ENCODE results near the gene DLGAP3.

DLGAP3 gene

DNA sequence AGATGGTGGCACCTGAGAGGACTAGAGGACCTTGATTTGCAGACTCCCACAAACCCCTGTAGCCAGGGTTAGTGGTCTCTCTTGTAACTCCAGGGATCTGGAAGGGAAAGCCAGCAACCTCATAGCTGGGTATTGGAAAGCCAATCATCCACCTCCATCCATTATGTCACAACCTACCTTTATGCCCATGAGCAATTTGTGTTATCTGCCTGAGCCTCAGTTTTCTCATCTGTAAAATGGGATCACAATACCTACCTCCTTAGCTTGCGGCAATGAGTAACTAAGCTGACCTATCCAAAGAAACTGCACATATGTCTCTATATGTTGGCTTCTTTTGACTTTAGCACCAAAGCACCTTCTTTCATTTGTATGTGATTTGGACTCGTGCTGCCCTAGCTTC is 14.5 kb downstream of the DLGAP3 start:
- Histone ChIP-seq H3K27ac (ENCODE audit: low read length) (no peak overlapping the region), H3K4me1 (ENCODE audit: insufficient read depth, low read length) (no peaks in the 10 kb centered on the region), H3K27me3 (ENCODE audit: insufficient read depth, low read length) (no peaks in the 10 kb centered on the region; the same call in 1 of the 2 replicates), H3K9me3 (ENCODE audit: insufficient read depth, low read depth, low read length) (no peaks in the 10 kb centered on the region), H3K9ac (ENCODE audit: low read depth, low read length) (no peak overlapping the region), H3K36me3 (ENCODE audit: insufficient read depth, low read depth, low read length) (no peaks in the 10 kb centered on the region), H3K4me3 (ENCODE audit: low read length) (no peak overlapping the region)

DNA sequence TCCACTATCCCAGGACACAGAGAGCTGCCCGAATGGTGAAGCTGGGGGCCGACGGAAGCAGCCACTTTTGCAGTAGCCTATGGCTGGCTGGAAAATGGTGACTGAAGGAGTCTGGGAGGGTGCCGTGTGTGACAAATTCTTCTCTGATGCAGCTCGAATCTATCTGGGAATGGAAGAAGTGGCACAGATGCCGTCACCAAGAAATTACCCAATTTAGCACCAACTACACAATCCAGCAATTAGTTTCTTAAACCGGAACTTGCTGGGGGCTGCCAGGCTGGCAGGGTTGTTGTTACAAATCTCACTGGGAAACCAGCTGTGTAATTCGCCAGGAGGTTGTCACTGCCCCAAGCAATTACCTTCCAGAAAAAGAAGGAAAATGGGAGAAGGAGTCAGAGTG is 18.0 kb downstream of the DLGAP3 start:
- Histone ChIP-seq H3K27ac (ENCODE audit: low read length) (no peak overlapping the region), H3K4me3 (ENCODE audit: low read length) (no peak overlapping the region), H3K36me3 (ENCODE audit: insufficient read depth, low read depth, low read length) (no peaks in the 10 kb centered on the region), H3K4me1 (ENCODE audit: insufficient read depth, low read length) (no peaks in the 10 kb centered on the region), H3K9ac (ENCODE audit: low read depth, low read length) (no peak overlapping the region), H3K9me3 (ENCODE audit: insufficient read depth, low read depth, low read length) (no peaks in the 10 kb centered on the region), H3K27me3 (ENCODE audit: insufficient read depth, low read length) (no peaks in the 10 kb centered on the region; the same call in 1 of the 2 replicates)

DNA sequence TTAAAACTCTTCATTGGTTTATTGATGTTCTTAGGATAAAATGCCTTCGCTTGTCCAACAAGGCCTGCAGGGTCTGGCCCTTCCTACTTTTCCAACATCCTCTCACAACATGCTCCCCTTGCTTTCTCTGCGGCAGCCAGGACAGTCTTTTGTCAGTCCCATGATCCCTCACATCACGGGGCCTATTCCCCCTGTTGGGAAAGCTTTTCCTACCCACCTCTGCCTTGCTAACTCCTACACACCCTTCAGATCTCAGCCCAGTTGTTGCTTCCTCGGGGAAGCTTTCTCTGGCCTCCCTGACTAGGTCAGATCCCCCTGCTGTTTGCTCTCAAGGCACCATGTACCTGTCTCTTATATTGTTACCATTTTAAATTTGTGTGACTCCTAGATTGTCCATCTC is 19.0 kb downstream of the DLGAP3 start:
- Histone ChIP-seq H3K27ac (ENCODE audit: low read length) (no peak overlapping the region), H3K4me3 (ENCODE audit: low read length) (no peak overlapping the region), H3K9me3 (ENCODE audit: insufficient read depth, low read depth, low read length) (no peaks in the 10 kb centered on the region), H3K27me3 (ENCODE audit: insufficient read depth, low read length) (no peaks in the 10 kb centered on the region; the same call in 1 of the 2 replicates), H3K4me1 (ENCODE audit: insufficient read depth, low read length) (no peaks in the 10 kb centered on the region), H3K36me3 (ENCODE audit: insufficient read depth, low read depth, low read length) (no peaks in the 10 kb centered on the region), H3K9ac (ENCODE audit: low read depth, low read length) (no peak overlapping the region)

DNA sequence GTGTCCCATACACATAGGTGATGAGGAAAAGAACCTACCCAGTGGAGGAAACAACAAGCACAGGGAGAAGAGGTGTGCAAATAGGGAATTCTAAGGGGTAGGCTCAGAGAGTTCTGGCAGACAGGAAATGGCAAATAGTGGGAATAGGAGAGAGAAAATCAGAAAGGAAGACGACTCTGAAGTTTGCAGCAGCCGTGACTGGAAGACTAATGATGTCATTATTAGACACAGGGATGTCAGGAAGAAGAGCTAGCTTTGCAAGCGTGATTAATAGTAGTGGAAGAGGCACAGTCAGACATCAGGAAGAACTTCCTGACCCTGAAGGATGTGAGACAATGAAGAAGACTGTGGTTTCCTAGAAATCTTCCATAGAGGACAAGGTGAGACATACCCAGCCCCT is 21.1 kb downstream of the DLGAP3 start:
- Histone ChIP-seq H3K4me1 (ENCODE audit: insufficient read depth, low read length) (no peaks in the 10 kb centered on the region), H3K27ac (ENCODE audit: low read length) (no peak overlapping the region), H3K9me3 (ENCODE audit: insufficient read depth, low read depth, low read length) (no peaks in the 10 kb centered on the region), H3K36me3 (ENCODE audit: insufficient read depth, low read depth, low read length) (no peaks in the 10 kb centered on the region), H3K4me3 (ENCODE audit: low read length) (no peak overlapping the region), H3K27me3 (ENCODE audit: insufficient read depth, low read length) (no peaks in the 10 kb centered on the region; the same call in 1 of the 2 replicates), H3K9ac (ENCODE audit: low read depth, low read length) (no peak overlapping the region)

DNA sequence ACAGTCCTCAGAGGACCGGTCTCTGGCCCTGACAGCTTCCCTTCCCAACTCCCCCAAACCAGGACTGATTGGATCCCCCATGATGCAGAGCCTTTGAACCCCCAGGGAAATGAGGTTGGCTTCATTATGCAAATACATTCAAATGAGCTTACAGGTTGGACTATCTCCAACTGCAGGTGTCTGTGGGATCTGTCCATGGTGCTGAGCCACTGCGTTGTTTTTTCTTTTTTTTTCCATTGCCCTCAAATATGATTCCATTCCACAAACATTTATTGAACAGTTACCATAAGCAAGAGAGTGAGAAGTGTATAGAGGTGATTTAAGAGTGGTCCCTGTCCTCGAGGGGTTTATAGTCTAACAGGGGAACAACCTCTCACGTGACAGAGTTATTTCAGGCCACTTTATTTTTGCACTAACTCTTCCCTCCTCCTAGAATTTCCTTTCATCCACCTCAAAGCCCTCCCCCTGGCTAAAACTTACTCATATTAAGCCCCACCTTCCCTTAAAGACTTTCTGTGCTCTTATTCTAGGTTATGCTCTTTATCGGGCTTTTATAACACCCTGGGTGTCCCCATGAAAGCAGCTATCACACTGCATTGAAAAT is 21.9 kb downstream of the DLGAP3 start:
- no peak overlapping the region for H3K27ac ChIP-seq (ENCODE audit: low read length)
- no peaks in the 10 kb centered on the region for H3K9me3 ChIP-seq (ENCODE audit: insufficient read depth, low read depth, low read length)
- no peak overlapping the region for H3K9ac ChIP-seq (ENCODE audit: low read depth, low read length)
- no peaks in the 10 kb centered on the region for H3K4me1 ChIP-seq (ENCODE audit: insufficient read depth, low read length)
- no peaks in the 10 kb centered on the region; the same call in 1 of the 2 replicates for H3K27me3 ChIP-seq (ENCODE audit: insufficient read depth, low read length)
- H3K36me3 ChIP-seq (ENCODE audit: insufficient read depth, low read depth, low read length) = no peaks in the 10 kb centered on the region
- H3K4me3 ChIP-seq (ENCODE audit: low read length) = no peak overlapping the region

DNA sequence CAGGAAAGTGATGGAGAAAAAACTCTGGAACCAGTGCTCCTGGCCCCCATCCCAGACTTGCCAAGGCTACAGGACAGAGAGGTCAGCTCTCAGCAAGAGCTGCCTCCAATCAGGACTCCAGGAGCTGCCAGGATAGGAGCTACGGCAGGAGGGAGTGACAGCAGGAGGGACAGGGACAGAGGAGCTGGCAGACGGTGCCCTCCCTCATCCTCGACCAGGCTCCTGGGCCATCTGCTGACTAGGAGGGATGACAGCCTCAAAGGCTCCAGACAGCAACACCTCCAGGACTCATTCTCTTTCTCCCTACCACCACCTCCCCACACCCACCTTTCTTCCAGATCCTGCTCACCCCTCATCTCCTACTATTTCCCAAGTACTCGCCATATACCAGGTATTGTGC is 22.7 kb downstream of the DLGAP3 start:
- Histone ChIP-seq H3K27ac (ENCODE audit: low read length) (no peak overlapping the region), H3K36me3 (ENCODE audit: insufficient read depth, low read depth, low read length) (no peaks in the 10 kb centered on the region), H3K27me3 (ENCODE audit: insufficient read depth, low read length) (no peaks in the 10 kb centered on the region; the same call in 1 of the 2 replicates), H3K9me3 (ENCODE audit: insufficient read depth, low read depth, low read length) (no peaks in the 10 kb centered on the region), H3K9ac (ENCODE audit: low read depth, low read length) (no peak overlapping the region), H3K4me3 (ENCODE audit: low read length) (no peak overlapping the region), H3K4me1 (ENCODE audit: insufficient read depth, low read length) (no peaks in the 10 kb centered on the region)

DNA sequence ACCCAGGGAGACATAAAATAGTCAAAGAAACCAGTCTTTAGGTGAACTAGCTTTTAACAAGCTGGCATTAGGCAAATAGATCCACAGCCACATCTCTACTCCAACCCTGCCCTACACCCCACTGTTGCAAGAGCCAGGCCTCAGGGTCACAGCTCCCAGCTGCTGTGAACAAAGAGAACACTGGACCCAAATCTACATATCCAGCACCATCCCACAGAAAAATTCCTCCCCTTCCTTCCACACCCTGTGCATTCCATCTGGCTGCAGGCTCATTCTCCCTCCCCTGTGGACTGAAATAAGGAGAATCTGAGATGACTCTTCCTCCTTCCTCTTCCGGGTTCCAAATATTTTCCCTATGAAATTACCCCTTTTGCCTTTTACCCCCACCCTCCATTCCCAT is 23.2 kb downstream of the DLGAP3 start:
- Histone ChIP-seq H3K27me3 (ENCODE audit: insufficient read depth, low read length) (no peaks in the 10 kb centered on the region; the same call in 1 of the 2 replicates), H3K4me1 (ENCODE audit: insufficient read depth, low read length) (no peaks in the 10 kb centered on the region), H3K27ac (ENCODE audit: low read length) (no peak overlapping the region), H3K4me3 (ENCODE audit: low read length) (no peak overlapping the region), H3K9ac (ENCODE audit: low read depth, low read length) (no peak overlapping the region), H3K36me3 (ENCODE audit: insufficient read depth, low read depth, low read length) (no peaks in the 10 kb centered on the region), H3K9me3 (ENCODE audit: insufficient read depth, low read depth, low read length) (no peaks in the 10 kb centered on the region)

DNA sequence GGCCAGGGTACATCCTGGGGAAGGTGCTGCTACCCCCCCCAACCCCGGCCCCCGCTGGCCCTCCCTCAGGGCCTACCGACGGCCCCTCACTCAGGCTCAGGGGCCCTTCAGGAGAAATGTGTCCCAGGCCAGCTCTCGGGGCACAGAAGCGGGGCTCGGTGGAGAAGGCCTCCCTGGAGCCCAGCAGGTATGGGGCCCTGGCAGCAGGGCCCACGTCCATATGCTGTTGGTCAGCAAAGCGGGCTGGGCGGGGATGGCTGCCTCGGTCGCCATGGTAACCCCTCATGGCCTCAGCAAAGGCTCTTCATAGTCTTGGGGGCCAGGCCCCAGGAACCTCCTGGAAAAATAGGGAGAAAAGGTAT is 24.4 kb downstream of the DLGAP3 start:
- Histone ChIP-seq H3K27ac (ENCODE audit: low read length) (no peak overlapping the region), H3K4me1 (ENCODE audit: insufficient read depth, low read length) (no peaks in the 10 kb centered on the region), H3K36me3 (ENCODE audit: insufficient read depth, low read depth, low read length) (no peaks in the 10 kb centered on the region), H3K9me3 (ENCODE audit: insufficient read depth, low read depth, low read length) (no peaks in the 10 kb centered on the region), H3K9ac (ENCODE audit: low read depth, low read length) (no peak overlapping the region), H3K4me3 (ENCODE audit: low read length) (no peak overlapping the region), H3K27me3 (ENCODE audit: insufficient read depth, low read length) (no peaks in the 10 kb centered on the region; the same call in 1 of the 2 replicates)

DNA sequence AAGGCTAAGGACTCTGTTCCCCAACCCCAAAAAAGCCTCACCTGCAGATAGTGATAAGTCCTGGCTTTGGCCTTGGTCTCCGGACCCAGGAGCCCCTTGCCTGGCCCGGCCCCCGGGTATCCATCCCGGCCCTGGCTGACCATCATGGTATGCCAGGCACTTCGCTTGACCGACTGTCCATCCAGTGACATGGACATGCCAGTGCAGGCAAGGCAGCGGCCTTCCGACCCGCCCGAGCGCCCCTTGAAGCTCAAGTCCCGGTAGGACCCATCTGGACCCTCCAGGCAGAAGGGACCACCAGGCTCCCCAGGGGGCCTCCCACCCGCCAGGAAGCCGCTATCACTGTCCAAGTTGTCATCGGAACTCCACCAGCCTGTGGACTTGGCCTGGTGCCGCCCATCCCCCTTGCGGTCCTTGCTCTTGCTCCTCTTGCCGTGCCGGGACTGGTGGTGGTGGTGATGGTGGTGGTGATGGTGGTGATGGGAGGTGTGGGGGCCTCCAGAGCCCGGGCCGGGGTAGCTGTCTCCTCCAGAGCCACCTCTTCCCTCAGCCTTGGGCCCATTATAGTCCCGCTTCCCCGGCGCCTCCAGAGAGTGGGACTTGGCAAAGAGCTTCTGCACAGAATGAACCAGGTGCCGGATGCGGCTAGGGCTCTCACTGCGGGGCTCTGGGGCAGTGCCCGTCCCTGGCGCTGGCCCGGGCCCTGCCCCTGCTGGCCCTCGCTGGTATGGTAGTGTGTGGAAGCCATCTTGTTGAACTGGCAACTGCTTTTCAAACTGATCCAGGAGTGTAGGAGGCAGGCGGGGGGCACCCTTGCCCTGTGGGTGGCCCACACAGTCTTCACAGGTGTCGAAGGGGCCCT is 25.0 kb downstream of the DLGAP3 start:
- Histone ChIP-seq H3K27me3 (ENCODE audit: insufficient read depth, low read length) (no peaks in the 10 kb centered on the region; the same call in 1 of the 2 replicates), H3K36me3 (ENCODE audit: insufficient read depth, low read depth, low read length) (no peaks in the 10 kb centered on the region), H3K27ac (ENCODE audit: low read length) (no peak overlapping the region), H3K9ac (ENCODE audit: low read depth, low read length) (no peak overlapping the region), H3K4me1 (ENCODE audit: insufficient read depth, low read length) (no peaks in the 10 kb centered on the region), H3K9me3 (ENCODE audit: insufficient read depth, low read depth, low read length) (no peaks in the 10 kb centered on the region), H3K4me3 (ENCODE audit: low read length) (no peak overlapping the region)

DNA sequence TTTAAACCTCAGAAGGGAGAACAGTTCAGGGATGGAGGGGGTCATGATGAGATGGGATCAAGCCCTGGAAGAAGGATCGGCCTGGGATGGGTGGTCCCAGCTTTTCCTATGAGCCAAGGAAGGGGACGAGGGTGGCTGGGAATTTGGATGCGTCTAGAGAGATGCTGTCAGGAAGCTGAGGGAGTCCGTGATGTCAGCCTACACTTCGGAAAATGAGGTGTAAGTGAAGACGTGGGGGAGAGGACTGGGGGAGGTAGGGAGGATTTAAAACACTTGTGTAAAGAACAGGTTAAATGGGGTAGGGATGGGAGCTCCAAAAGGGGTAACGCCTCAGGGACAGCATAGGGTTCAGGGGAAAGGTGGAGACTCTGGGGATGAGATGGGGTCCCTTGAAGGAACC is 27.5 kb downstream of the DLGAP3 start:
- H3K27me3 ChIP-seq (ENCODE audit: insufficient read depth, low read length) = no peaks in the 10 kb centered on the region; the same call in 1 of the 2 replicates
- no peaks in the 10 kb centered on the region for H3K36me3 ChIP-seq (ENCODE audit: insufficient read depth, low read depth, low read length)
- H3K27ac ChIP-seq (ENCODE audit: low read length) = no peak overlapping the region
- no peak overlapping the region for H3K4me3 ChIP-seq (ENCODE audit: low read length)
- H3K4me1 ChIP-seq (ENCODE audit: insufficient read depth, low read length) = no peaks in the 10 kb centered on the region
- H3K9ac ChIP-seq (ENCODE audit: low read depth, low read length) = no peak overlapping the region
- H3K9me3 ChIP-seq (ENCODE audit: insufficient read depth, low read depth, low read length) = no peaks in the 10 kb centered on the region

DNA sequence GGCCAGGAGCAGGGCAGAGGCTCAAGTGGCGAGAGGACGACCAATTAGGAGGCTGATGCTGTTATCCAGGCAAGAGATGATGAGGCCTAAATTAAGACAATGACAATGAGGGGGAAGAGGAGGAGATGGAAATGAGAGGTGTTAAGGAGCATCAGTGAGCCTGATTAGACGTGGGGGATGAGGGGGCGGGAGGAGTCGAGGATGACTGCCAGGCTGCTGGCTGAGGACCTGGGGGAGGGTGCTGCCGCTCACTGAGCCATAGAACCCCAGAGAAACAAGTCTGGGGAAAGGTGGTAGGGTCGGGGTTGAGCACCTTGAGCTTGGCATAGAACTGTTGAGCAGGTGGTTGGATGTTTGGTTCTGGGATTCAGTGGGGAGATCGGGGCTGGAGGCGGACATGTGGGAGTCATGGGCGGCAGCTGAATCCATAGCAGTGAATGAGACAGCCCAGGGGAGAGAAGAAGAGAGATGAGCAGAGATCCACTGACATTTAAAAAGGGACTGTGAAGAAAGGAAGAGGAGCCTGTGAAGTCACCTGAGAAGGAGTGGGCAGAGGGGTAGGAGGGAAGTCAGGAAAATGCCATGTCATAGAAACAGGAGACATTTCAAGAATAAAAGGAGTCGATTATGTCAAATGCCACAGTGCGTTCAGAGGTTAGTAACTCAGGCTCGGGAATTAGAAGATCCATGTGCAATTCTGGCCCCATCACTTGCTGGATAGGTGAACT is 28.5 kb downstream of the DLGAP3 start:
- Histone ChIP-seq H3K27me3 (ENCODE audit: insufficient read depth, low read length) (no peaks in the 10 kb centered on the region; the same call in 1 of the 2 replicates), H3K4me3 (ENCODE audit: low read length) (no peak overlapping the region), H3K4me1 (ENCODE audit: insufficient read depth, low read length) (no peaks in the 10 kb centered on the region), H3K9ac (ENCODE audit: low read depth, low read length) (no peak overlapping the region), H3K27ac (ENCODE audit: low read length) (no peak overlapping the region), H3K9me3 (ENCODE audit: insufficient read depth, low read depth, low read length) (no peaks in the 10 kb centered on the region), H3K36me3 (ENCODE audit: insufficient read depth, low read depth, low read length) (no peaks in the 10 kb centered on the region)

Measured in iPS-20b (cell line).